GM12873 (cell line): Measurements from ENCODE around the gene LRP1.

Experiments
- TF ChIP-seq, protein P1 (sequence below): IDR thresholded peaks from 2 replicates; pipeline ENCODE4 v1.5.1; 2012; ENCODE audit warnings: low read depth, mild to moderate bottlenecking, moderate library complexity, low read length, control low read depth; ENCODE audit not compliant: insufficient read depth; ENCODE audit errors: missing control alignments

LRP1 gene

DNA sequence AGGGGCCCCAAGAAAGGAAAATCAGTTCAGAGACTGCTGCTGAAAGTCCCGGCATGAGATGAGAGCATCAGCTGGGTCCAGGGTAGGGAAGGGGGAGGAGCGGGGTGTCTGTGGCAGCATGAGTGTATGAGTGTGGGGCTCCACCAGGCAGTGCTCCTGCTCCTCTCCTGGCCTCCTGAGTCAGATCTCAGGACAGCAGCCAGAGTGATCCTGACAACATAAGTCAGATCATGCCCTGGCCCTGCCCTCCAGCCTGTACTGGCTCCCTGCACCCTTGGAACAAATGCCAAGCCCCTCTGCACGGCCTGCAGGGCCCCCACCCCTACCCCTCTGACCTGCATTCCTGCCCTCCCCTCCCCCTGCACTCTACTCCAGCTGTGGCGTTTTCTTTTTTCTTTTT is 43.4 kb downstream of the LRP1 start:
- TF ChIP-seq, protein P1, sequence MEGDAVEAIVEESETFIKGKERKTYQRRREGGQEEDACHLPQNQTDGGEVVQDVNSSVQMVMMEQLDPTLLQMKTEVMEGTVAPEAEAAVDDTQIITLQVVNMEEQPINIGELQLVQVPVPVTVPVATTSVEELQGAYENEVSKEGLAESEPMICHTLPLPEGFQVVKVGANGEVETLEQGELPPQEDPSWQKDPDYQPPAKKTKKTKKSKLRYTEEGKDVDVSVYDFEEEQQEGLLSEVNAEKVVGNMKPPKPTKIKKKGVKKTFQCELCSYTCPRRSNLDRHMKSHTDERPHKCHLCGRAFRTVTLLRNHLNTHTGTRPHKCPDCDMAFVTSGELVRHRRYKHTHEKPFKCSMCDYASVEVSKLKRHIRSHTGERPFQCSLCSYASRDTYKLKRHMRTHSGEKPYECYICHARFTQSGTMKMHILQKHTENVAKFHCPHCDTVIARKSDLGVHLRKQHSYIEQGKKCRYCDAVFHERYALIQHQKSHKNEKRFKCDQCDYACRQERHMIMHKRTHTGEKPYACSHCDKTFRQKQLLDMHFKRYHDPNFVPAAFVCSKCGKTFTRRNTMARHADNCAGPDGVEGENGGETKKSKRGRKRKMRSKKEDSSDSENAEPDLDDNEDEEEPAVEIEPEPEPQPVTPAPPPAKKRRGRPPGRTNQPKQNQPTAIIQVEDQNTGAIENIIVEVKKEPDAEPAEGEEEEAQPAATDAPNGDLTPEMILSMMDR, result no peak

DNA sequence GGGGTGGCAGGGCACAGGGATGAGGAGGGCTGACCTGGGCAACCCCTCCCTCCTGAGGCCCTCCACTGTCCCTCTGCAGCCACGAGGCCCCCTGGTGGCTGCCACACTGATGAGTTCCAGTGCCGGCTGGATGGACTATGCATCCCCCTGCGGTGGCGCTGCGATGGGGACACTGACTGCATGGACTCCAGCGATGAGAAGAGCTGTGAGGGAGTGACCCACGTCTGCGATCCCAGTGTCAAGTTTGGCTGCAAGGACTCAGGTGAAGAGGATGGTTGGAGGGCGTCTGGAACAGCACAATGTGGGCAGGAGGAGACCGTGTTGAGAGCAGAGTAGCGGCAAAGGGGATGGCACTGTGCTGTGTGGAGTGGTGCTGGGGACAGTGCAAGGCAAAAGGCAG is 44.8 kb downstream of the LRP1 start:
- TF ChIP-seq, protein P1, result peak; percentile 71

DNA sequence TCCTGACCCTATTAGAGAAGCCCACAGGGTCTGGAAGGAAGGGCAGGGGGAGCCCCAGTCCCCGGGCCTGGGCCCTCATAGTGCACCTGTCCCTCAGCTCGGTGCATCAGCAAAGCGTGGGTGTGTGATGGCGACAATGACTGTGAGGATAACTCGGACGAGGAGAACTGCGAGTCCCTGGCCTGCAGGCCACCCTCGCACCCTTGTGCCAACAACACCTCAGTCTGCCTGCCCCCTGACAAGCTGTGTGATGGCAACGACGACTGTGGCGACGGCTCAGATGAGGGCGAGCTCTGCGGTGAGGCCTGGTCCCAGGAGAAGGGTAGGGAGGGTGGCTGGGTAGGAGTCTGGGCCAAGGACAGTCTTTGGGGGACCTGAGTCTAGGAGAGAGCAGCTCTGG is 45.4 kb downstream of the LRP1 start:
- TF ChIP-seq, protein P1, result no peak

DNA sequence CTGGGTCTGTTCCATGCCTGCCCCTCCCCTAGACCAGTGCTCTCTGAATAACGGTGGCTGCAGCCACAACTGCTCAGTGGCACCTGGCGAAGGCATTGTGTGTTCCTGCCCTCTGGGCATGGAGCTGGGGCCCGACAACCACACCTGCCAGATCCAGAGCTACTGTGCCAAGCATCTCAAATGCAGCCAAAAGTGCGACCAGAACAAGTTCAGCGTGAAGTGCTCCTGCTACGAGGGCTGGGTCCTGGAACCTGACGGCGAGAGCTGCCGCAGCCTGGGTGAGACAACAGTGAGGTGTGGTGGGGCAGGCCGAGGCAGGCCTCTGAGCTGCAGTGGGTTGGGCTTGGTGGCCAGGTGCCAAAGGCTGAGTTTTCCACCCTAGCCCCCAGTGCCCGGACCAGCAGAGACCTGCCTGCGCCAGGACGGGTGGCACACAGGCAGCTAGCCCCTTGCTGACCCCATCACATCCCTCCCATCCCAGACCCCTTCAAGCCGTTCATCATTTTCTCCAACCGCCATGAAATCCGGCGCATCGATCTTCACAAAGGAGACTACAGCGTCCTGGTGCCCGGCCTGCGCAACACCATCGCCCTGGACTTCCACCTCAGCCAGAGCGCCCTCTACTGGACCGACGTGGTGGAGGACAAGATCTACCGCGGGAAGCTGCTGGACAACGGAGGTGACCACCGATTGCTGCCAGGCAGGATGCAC is 47.3 kb downstream of the LRP1 start:
- TF ChIP-seq, protein P1, result peak; percentile 64

DNA sequence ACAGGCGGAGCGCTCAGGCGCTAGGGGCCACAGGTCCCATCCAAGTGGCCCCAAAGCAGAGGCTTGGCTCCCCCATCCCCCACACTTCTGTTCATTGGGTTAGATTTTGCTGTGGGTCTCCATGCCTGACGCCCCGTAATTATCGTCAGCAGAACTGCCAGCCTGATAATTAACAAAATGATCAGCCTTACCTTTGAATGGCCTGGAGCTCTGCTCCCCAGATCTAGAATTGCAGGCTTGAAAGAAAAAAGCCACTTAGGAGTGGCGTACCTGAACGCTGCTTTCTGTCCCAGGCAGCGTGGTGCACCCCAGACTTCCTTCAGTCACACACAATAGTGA is 47.8 kb downstream of the LRP1 start:
- TF ChIP-seq, protein P1, result no peak

DNA sequence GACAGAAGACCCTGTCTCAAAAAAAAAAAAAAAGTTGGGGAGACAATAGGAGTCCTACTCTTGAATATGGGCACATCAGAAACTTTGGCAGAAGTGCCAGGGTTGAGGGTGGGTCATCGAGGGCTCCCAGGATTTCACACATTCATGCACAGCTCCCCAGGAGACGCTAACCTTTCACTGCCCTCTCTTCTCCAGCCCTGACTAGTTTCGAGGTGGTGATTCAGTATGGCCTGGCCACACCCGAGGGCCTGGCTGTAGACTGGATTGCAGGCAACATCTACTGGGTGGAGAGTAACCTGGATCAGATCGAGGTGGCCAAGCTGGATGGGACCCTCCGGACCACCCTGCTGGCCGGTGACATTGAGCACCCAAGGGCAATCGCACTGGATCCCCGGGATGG is 48.6 kb downstream of the LRP1 start:
- TF ChIP-seq, protein P1, result no peak

DNA sequence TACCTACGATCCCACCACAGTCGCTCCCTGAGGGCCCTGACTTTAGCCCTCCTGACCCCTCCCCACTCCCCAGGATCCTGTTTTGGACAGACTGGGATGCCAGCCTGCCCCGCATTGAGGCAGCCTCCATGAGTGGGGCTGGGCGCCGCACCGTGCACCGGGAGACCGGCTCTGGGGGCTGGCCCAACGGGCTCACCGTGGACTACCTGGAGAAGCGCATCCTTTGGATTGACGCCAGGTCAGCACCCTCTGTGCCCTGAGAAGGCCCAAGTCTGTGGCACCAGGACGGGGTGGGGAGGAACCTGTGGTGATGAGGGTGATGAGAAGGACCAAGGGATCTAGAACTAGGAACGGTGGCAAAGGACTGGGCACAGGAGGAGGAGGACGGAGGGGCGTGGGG is 49.1 kb downstream of the LRP1 start:
- TF ChIP-seq, protein P1, result no peak
